Smooth muscle cell (in vitro differentiated cells): ENCODE results near the gene ENTR1. TPM values are rescaled to one million over a fixed set of nuclear protein-coding genes. Genes with fewer than 3 reads are reported as not detected.

ENCODE experiments used
- DNase-seq: peaks from one replicate; lab custom pipeline; 2025; ENCODE audit not compliant: unreplicated experiment; lab: John Stamatoyannopoulos, UW
- H2AFZ ChIP-seq: fragments of 200-600 bp; sonication (generic); 2 replicates; pipeline ENCODE4 v1.6.0; 2016; ENCODE audit warnings: antibody characterized with exemption, low read depth, mild to moderate bottlenecking
- H3F3A ChIP-seq: fragments of 200-600 bp; sonication (generic); 2 replicates; pipeline ENCODE4 v1.6.0; 2017; ENCODE audit warnings: antibody characterized with exemption, low read depth
- H3K27ac ChIP-seq: fragments of 200-600 bp; sonication (generic); 2 replicates; pipeline ENCODE4 v1.5.1; 2016; ENCODE audit warnings: low read depth, mild to moderate bottlenecking
- H3K27me3 ChIP-seq: fragments of 200-600 bp; sonication (generic); 2 replicates; pipeline ENCODE4 v1.6.1; 2016; ENCODE audit warnings: low read depth, mild to moderate bottlenecking
- H3K36me3 ChIP-seq: fragments of 200-600 bp; sonication (generic); 2 replicates; pipeline ENCODE4 v1.5.1; 2016; ENCODE audit warnings: low read depth
- H3K4me1 ChIP-seq: fragments of 200-600 bp; sonication (generic); 2 replicates; pipeline ENCODE4 v1.5.1; 2016; ENCODE audit warnings: low read depth
- H3K4me2 ChIP-seq: fragments of 200-600 bp; sonication (generic); 2 replicates; pipeline ENCODE4 v1.6.0; 2016; ENCODE audit warnings: mild to moderate bottlenecking
- H3K4me3 ChIP-seq: fragments of 200-600 bp; sonication (generic); 2 replicates; pipeline ENCODE4 v1.5.1; 2016; ENCODE audit warnings: mild to moderate bottlenecking
- H3K79me2 ChIP-seq: fragments of 200-600 bp; sonication (generic); 2 replicates; pipeline ENCODE4 v1.6.0; 2016; ENCODE audit warnings: low read depth, mild to moderate bottlenecking
- H3K9ac ChIP-seq: fragments of 200-600 bp; sonication (generic); 2 replicates; pipeline ENCODE4 v1.6.0; 2016; ENCODE audit warnings: low read depth
- H3K9me3 ChIP-seq: fragments of 200-600 bp; sonication (generic); replicated peaks from 2 replicates; pipeline ENCODE4 v1.5.1; 2016; ENCODE audit warnings: low read depth
- H4K20me1 ChIP-seq: fragments of 200-600 bp; sonication (generic); 2 replicates; pipeline ENCODE4 v1.6.0; 2016; ENCODE audit warnings: low read depth
- WGBS: methylation state at CpG from one replicate; pipeline ENCODE4 v1.1.7; 2016; ENCODE audit warnings: low lambda C conversion rate; 5-methylcytosine and 5-hydroxymethylcytosine counted together
- polyA plus RNA-seq: library from polyadenylated mRNA; unstranded; fragments of >200 nt; fragmentation: Nextera tagmentation; extraction: Ambion mirVana; gene quantifications from 2 replicates; pipeline ENCODE4 v1.2.1, GENCODE V29; 2016
- total RNA-seq: library from RNA; depleted of rRNA; stranded (reverse); fragments of >200 nt; gene quantifications from 2 replicates; pipeline ENCODE4 v1.2.3, GENCODE V29; 2014
- TF ChIP-seq, protein P1 (sequence below): fragments of 200-600 bp; sonication (generic); IDR thresholded peaks from 2 replicates; pipeline ENCODE4 v1.5.1; 2017; ENCODE audit warnings: borderline replicate concordance, mild to moderate bottlenecking, antibody characterized with exemption; ENCODE audit not compliant: insufficient read depth, poor library complexity, severe bottlenecking

ENTR1 gene
- total and polyA plus RNA-seq, 2 experiments from 2014 or later = 25.4 to 28.9 TPM

DNA sequence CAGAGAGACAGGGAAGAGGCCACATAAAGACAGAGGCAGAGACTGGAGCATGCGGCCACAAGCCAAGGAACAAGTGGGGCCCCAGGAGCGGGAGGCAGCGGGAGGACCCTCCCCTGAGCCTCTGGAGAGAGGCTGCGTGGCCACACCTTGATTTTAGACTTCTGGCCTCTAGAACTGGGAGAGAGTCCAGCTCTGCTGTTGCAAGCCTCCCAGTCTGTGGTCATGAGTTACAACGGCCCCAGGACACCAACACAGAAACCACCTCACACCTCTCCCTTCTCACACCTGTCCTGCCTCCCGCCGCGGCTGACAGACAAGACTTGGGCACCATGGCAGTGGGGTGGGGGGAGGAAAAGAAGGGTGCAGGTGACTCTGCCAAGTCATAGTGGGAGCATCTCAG lies 27.0 kb upstream of the ENTR1 start:
- H3K27ac ChIP-seq = no peak overlapping the region
- peaks cover 93% of the 10 kb centered on the region for H4K20me1 ChIP-seq
- H3F3A ChIP-seq = peaks cover 22% of the 10 kb centered on the region
- no peak for DNase-seq
- TF ChIP-seq, protein P1, sequence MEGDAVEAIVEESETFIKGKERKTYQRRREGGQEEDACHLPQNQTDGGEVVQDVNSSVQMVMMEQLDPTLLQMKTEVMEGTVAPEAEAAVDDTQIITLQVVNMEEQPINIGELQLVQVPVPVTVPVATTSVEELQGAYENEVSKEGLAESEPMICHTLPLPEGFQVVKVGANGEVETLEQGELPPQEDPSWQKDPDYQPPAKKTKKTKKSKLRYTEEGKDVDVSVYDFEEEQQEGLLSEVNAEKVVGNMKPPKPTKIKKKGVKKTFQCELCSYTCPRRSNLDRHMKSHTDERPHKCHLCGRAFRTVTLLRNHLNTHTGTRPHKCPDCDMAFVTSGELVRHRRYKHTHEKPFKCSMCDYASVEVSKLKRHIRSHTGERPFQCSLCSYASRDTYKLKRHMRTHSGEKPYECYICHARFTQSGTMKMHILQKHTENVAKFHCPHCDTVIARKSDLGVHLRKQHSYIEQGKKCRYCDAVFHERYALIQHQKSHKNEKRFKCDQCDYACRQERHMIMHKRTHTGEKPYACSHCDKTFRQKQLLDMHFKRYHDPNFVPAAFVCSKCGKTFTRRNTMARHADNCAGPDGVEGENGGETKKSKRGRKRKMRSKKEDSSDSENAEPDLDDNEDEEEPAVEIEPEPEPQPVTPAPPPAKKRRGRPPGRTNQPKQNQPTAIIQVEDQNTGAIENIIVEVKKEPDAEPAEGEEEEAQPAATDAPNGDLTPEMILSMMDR = no peak
- H3K79me2 ChIP-seq = peaks cover 40% of the 10 kb centered on the region
- H3K27me3 ChIP-seq = no peaks in the 10 kb centered on the region
- 82% methylated on average over 7 of the region's 8 CpGs for WGBS
- no peak overlapping the region for H3K9ac ChIP-seq
- H3K36me3 ChIP-seq = no peaks in the 10 kb centered on the region
- H3K4me2 ChIP-seq = peak overlapping the region; percentile 100
- H3K4me3 ChIP-seq = no peak overlapping the region
- H3K4me1 ChIP-seq = peaks cover 7% of the 10 kb centered on the region
- H2AFZ ChIP-seq = no peak overlapping the region
- no peaks in the 10 kb centered on the region for H3K9me3 ChIP-seq

DNA sequence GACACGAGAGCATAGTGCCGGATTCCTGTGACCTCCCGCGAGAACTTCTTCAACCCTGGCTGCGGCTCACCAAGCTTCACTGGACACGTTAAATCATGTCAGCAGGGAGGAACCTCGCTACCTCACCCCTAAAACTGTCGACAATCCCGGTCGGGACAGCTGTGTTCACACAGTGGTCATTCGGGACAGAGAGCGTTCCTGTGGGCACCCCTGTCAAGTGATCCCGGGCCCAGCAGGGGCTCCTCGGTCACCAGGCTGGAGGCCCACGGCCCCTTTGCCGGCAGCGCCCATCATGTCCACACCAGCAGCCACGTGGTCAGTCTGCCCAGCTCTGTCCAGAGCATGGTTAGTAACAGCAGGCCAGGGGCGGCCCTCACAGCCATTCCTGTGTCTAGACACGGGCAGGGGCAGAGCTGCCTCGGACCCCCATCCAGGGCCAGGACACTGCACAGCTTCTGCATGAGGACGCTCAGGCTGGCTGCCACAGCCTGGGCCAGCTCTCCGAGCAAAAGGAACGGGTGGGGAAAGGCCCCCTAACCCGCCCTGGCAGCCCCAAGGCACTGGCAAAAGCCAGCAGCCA lies 25.7 kb upstream of the ENTR1 start:
- no peak overlapping the region for H3K4me2 ChIP-seq

DNA sequence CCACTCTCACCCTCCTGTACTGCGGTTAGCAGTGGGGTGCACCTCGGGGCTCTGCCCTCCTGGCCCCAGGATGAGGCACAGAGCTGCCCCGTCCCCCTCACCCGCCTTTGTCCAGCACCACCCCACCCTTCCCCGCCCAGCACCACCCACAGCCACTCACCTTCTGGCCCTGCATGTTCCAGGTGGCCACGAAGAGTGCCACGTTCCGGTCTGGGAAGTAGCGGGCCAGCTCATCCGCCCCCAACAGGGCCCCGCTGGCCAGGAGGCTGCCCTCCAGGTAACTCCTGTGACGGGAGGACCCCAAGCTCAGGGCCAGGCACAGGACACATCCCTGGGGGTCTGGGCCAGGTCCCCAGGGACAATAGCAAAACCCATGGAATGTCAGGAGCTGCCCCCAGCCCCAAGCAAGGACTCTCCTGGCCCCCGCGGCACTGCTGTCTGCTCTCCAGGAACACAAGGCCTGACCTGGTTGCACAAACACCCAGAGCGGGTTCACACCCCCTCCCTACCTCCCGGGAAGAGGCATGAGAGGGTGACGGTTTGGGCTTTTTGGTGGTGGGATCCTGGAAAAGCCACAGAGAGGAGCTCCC lies 24.3 kb upstream of the ENTR1 start:
- Histone ChIP-seq H3F3A (no peaks in the 10 kb centered on the region), H3K27me3 (no peaks in the 10 kb centered on the region), H2AFZ (no peak overlapping the region), H3K9me3 (no peaks in the 10 kb centered on the region), H3K9ac (no peak overlapping the region), H3K79me2 (peaks cover 40% of the 10 kb centered on the region), H3K27ac (no peak overlapping the region), H3K4me2 (no peak overlapping the region), H3K4me1 (peaks cover 7% of the 10 kb centered on the region), H3K4me3 (no peak overlapping the region), H4K20me1 (peaks cover 66% of the 10 kb centered on the region), H3K36me3 (no peaks in the 10 kb centered on the region)
- TF ChIP-seq, protein P1 = no peak
- DNase-seq = no peak
- WGBS = over 99% methylated on average over 13 of the region's 17 CpGs

More for the DNA sequence above, 25.7 kb upstream of the ENTR1 start:
- WGBS = 97% methylated on average over 25 of the region's 25 CpGs
- DNase-seq = no peak
- H3F3A ChIP-seq = peaks cover 13% of the 10 kb centered on the region
- peaks cover 7% of the 10 kb centered on the region for H3K4me1 ChIP-seq
- no peaks in the 10 kb centered on the region for H3K9me3 ChIP-seq
- peaks cover 80% of the 10 kb centered on the region for H4K20me1 ChIP-seq
- H3K27ac ChIP-seq = no peak overlapping the region
- H3K79me2 ChIP-seq = peaks cover 40% of the 10 kb centered on the region
- no peak overlapping the region for H3K9ac ChIP-seq
- no peak overlapping the region for H2AFZ ChIP-seq
- no peaks in the 10 kb centered on the region for H3K36me3 ChIP-seq
- TF ChIP-seq, protein P1 = no peak
- no peak overlapping the region for H3K4me3 ChIP-seq
- no peaks in the 10 kb centered on the region for H3K27me3 ChIP-seq
